Activated naive CD8-positive, alpha-beta T cell treated with anti-CD3 and anti-CD28 coated beads, Interleukin-2, amount 50 U/mL, for 24 hours (primary cell): ENCODE measurements around the gene IP6K1.
"Not testable (repeated sequence)": the region's sequence is repeated elsewhere in the genome, so short reads cannot be mapped to it uniquely, and the experiment has no call there.

Experiments used
- ATAC-seq: fragments of 150-1000 bp; cut with Tn5 transposase; one replicate; pipeline ENCODE4 v1.10.0; 2021
- DNase-seq: peaks from one replicate; pipeline ENCODE4 v3.0.0; 2021
- H3K27ac Mint-ChIP-seq: one replicate; pipeline ENCODE4 v1.8.0; 2021; ENCODE audit warnings: mild to moderate bottlenecking, mixed read lengths
- H3K27me3 Mint-ChIP-seq: one replicate; pipeline ENCODE4 v1.8.0; 2021; ENCODE audit warnings: mixed read lengths
- H3K36me3 Mint-ChIP-seq: one replicate; pipeline ENCODE4 v1.8.0; 2021; ENCODE audit warnings: low read depth, mixed read lengths
- H3K4me1 Mint-ChIP-seq: one replicate; pipeline ENCODE4 v1.8.0; 2021; ENCODE audit warnings: mixed read lengths
- H3K4me3 Mint-ChIP-seq: one replicate; pipeline ENCODE4 v1.8.0; 2021; ENCODE audit warnings: mild to moderate bottlenecking, moderate library complexity, mixed read lengths
- H3K9me3 Mint-ChIP-seq: one replicate; pipeline ENCODE4 v1.8.0; 2021; ENCODE audit warnings: mixed read lengths

The IP6K1 gene

DNA sequence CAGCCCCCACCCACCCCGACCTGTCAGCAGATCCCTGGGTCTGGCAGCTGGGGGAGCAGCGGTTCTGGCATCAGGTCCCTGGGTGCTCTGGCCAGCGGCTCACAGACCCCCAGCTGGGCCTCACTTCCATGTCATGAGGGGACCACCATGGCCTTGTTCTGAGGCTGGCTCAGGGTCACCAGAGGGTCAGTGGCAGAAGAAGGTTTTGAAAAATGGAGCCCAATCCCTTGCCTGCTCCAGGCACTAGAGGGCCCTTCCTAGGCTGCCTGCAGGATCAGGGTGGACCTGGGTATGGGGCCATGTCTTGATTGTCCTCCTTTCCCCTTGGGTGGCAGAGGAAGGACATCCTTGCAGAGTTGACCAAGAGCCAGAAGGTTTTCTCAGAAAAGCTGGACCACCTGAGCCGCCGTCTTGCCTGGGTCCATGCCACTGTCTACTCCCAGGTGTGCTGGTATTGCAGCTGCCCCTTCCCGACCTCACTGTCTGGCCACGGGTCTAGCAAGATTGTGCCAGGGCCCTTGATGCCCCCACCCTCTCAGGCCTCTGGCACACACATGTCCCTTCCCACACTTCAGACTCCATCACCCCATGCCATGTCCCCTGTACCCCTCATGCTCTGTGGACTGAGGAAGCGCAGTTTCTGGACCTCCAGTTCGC lies 79.8 kb downstream of the IP6K1 start:
- no peaks in the 10 kb centered on the region for H3K9me3 Mint-ChIP-seq
- DNase-seq, result no peak
- H3K4me1 Mint-ChIP-seq, result peaks cover 5% of the 10 kb centered on the region
- ATAC-seq, result no peak
- H3K36me3 Mint-ChIP-seq, result peaks cover 5% of the 10 kb centered on the region
- H3K27ac Mint-ChIP-seq, result no peak overlapping the region
- no peaks in the 10 kb centered on the region for H3K27me3 Mint-ChIP-seq
- no peak overlapping the region for H3K4me3 Mint-ChIP-seq

GRCh38 chr3:49705390-49705960 lies 80.9 kb downstream of the IP6K1 start:
- H3K27me3 Mint-ChIP-seq, result no peaks in the 10 kb centered on the region
- no peaks in the 10 kb centered on the region for H3K4me1 Mint-ChIP-seq
- H3K36me3 Mint-ChIP-seq, result peaks cover 7% of the 10 kb centered on the region
- ATAC-seq, result no peak
- no peak overlapping the region for H3K27ac Mint-ChIP-seq
- no peak overlapping the region for H3K4me3 Mint-ChIP-seq
- H3K9me3 Mint-ChIP-seq, result no peaks in the 10 kb centered on the region
- DNase-seq, result no peak

DNA sequence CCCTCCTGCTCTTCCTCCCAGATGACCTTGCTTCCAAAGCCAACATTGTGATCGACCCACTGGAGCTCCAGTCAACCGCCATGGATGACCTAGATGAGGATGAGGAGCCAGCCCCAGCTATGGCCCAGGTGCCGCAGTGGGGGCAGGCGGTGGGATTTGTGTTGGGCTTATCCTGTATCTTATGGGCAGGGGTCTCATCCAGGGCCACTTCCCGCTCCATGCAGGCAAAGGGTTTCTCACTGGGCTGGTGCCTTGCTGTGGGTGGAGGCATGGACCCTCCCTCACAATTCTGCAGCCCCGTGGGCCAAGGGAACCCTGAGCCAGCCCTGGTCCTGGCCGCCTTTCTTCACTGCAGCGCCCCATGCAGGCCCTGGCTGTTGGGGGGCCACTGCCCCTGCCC lies 81.7 kb downstream of the IP6K1 start:
- ATAC-seq (no peak), DNase-seq (no peak)
- H3K27me3 Mint-ChIP-seq, result no peaks in the 10 kb centered on the region
- H3K4me1 Mint-ChIP-seq, result no peaks in the 10 kb centered on the region
- no peak overlapping the region for H3K27ac Mint-ChIP-seq
- peaks cover 6% of the 10 kb centered on the region for H3K36me3 Mint-ChIP-seq
- H3K9me3 Mint-ChIP-seq, result no peaks in the 10 kb centered on the region
- no peak overlapping the region for H3K4me3 Mint-ChIP-seq

GRCh38 chr3:49703956-49704355 lies 82.4 kb downstream of the IP6K1 start:
- no peak overlapping the region for H3K27ac Mint-ChIP-seq
- H3K4me3 Mint-ChIP-seq, result no peak overlapping the region
- ATAC-seq (no peak), DNase-seq (no peak)
- no peaks in the 10 kb centered on the region for H3K27me3 Mint-ChIP-seq
- H3K4me1 Mint-ChIP-seq, result no peaks in the 10 kb centered on the region
- H3K9me3 Mint-ChIP-seq, result no peaks in the 10 kb centered on the region
- H3K36me3 Mint-ChIP-seq, result peaks cover 6% of the 10 kb centered on the region

- DNase-seq, result peak; percentile 64
- no peak overlapping the region for H3K4me3 Mint-ChIP-seq
- ATAC-seq, result peak; percentile 86
- no peaks in the 10 kb centered on the region for H3K9me3 Mint-ChIP-seq
- peaks cover 6% of the 10 kb centered on the region for H3K36me3 Mint-ChIP-seq
- H3K4me1 Mint-ChIP-seq, result no peaks in the 10 kb centered on the region
- no peak overlapping the region for H3K27ac Mint-ChIP-seq
- H3K27me3 Mint-ChIP-seq, result no peaks in the 10 kb centered on the region
Measured at GRCh38 chr3:49703443-49703927, 82.9 kb downstream of the IP6K1 start.

- Mint-ChIP-seq H3K4me1 (no peaks in the 10 kb centered on the region), H3K27me3 (no peaks in the 10 kb centered on the region), H3K27ac (no peak overlapping the region), H3K36me3 (peaks cover 6% of the 10 kb centered on the region), H3K4me3 (no peak overlapping the region), H3K9me3 (no peaks in the 10 kb centered on the region)
- no peak for ATAC-seq
- no peak for DNase-seq
Measured at GRCh38 chr3:49702672-49703071, 83.7 kb downstream of the IP6K1 start.

DNA sequence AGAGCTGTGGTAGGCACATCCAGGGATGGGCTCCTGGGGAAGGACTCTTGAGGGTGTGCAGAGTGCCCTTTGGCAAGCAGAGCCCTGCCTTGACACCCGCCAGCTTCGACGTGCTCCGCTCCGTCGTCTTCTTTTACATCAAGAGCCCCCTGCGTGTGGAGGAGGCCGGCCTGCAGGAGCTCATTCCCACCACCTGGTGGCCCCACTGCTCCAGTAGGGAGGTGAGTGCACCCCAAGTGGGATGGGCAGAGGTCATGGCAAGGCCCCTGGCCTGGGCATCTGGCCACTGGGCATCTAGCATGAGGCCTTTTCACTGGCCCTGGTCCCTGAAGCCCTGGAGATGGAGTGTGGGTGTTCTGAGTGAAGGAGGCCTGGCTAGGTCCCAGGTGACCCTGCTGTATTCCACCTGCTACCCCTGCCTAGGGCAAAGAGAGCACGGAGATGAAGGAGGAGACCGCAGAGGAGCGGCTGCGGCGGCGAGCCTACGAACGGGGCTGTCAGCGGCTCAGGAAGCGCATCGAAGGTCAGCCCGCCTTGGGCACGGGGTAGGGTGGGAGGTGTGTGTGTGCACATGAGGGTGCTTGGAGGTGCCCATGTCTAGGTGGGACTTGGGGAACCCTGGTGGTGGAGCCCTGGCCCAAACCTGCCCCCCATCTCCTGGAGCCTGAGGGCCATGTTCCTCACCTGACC lies 84.8 kb downstream of the IP6K1 start:
- DNase-seq (no peak), ATAC-seq (no peak)
- H3K27me3 Mint-ChIP-seq, result no peaks in the 10 kb centered on the region
- H3K4me1 Mint-ChIP-seq, result no peaks in the 10 kb centered on the region
- H3K4me3 Mint-ChIP-seq, result no peak overlapping the region
- H3K27ac Mint-ChIP-seq, result no peak overlapping the region
- no peaks in the 10 kb centered on the region for H3K9me3 Mint-ChIP-seq
- peaks cover 6% of the 10 kb centered on the region for H3K36me3 Mint-ChIP-seq

- H3K4me3 Mint-ChIP-seq, result no peak overlapping the region
- ATAC-seq (no peak), DNase-seq (no peak)
- no peaks in the 10 kb centered on the region for H3K9me3 Mint-ChIP-seq
- no peak overlapping the region for H3K27ac Mint-ChIP-seq
- no peaks in the 10 kb centered on the region for H3K27me3 Mint-ChIP-seq
- peaks cover 6% of the 10 kb centered on the region for H3K36me3 Mint-ChIP-seq
- no peaks in the 10 kb centered on the region for H3K4me1 Mint-ChIP-seq
Measured at GRCh38 chr3:49700453-49701128, 85.8 kb downstream of the IP6K1 start.

DNA sequence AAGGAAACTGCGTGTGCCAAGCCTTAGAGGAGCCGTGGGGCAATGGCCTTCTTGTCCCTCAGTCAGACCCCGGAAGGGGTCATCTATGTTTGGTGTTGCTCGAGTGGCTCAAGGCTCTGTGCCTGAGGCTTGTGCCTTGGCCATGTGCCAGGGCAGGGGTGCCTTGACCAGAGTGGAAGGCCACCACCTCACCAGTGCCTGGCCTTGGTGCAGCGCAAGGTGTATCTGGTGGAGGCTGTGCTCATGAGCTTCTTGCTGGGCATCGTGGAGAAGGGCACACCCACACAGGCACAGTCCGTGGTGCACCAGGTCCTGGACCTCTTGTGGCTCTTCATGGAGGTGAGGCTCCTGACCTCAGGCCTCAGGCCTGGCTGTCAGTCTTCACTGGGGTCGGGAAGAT lies 86.3 kb downstream of the IP6K1 start:
- no peaks in the 10 kb centered on the region for H3K27me3 Mint-ChIP-seq
- no peak for DNase-seq
- H3K36me3 Mint-ChIP-seq, result peaks cover 6% of the 10 kb centered on the region
- H3K9me3 Mint-ChIP-seq, result no peaks in the 10 kb centered on the region
- no peak overlapping the region for H3K4me3 Mint-ChIP-seq
- ATAC-seq, result no peak
- H3K4me1 Mint-ChIP-seq, result no peaks in the 10 kb centered on the region
- H3K27ac Mint-ChIP-seq, result no peak overlapping the region

GRCh38 chr3:49699281-49699979 lies 86.9 kb downstream of the IP6K1 start:
- H3K4me1 Mint-ChIP-seq, result no peaks in the 10 kb centered on the region
- no peak for ATAC-seq
- peaks cover 6% of the 10 kb centered on the region for H3K36me3 Mint-ChIP-seq
- no peak for DNase-seq
- no peak overlapping the region for H3K4me3 Mint-ChIP-seq
- H3K27me3 Mint-ChIP-seq, result no peaks in the 10 kb centered on the region
- H3K27ac Mint-ChIP-seq, result no peak overlapping the region
- H3K9me3 Mint-ChIP-seq, result no peaks in the 10 kb centered on the region

DNA sequence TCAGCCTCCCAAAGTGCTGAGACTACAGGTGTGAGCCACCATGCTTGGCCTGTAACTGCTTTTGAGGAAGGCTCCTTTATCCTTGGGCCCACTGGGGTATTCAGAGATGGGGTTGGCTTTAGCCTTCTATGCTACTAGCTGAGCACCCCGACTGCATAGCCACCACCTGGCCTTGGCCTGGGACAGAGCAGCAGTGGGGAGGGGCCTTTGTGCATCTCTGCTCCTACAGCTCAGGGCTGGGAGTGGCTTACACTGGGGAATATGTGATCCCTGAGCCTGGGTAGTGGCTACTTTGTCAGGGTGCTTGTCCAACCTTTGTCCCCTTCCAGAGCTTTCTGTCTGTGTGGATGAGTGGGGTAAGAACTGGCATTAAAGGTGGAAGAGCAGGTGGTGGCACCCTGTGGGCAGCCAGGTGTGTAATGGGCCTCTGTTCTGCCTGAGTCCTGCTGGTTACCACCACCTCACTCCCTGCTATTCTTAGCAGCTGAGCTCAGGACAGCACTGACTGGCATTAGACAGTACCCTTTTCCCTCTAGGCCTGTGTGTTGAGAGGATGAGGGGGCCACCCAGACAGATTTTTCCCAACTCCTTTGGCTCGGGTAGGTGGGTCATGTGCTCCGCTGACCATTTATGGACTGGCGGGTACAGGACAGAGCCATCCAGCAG lies 90.9 kb downstream of the IP6K1 start:
- ATAC-seq, H3K27me3 Mint-ChIP-seq, H3K36me3 Mint-ChIP-seq, H3K27ac Mint-ChIP-seq, H3K9me3 Mint-ChIP-seq, H3K4me3 Mint-ChIP-seq, DNase-seq: not testable (repeated sequence)
- H3K4me1 Mint-ChIP-seq, result peaks cover 14% of the 10 kb centered on the region

DNA sequence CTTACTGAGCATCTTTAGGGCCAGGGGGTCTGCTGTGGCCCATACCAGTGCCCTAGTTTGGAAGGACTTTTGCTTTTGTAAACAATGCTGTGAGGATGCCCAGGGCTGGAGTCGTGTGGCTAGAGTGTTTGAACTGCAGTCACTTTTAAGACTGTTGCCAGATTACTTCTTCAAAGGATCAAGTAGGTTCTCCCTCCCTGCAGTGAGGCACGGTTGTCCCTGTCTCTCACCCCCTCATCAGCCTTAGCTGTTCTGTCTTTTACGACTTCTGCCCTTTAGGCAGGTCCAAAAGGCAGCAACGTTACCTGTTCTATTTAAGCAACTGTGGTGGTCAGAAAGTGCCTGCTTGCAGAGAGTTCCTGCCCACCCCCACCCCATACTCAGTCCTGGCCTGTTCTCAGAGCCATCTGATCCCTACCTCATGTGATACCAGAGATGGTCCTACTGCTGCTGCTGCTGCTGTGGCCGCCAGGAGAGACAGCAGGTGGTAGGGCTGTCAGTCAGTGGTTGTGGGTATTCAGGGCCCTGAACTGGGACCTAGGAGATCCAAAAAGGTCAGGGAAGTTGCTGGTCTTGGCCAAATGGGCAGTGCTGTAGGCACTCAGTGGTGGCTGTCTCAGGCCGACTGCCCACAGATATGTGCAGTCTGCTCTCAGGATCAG lies 91.8 kb downstream of the IP6K1 start:
- not testable (repeated sequence) for H3K9me3 Mint-ChIP-seq, H3K27ac Mint-ChIP-seq, ATAC-seq, DNase-seq, H3K27me3 Mint-ChIP-seq, H3K4me3 Mint-ChIP-seq, H3K36me3 Mint-ChIP-seq
- H3K4me1 Mint-ChIP-seq, result peaks cover 22% of the 10 kb centered on the region

- not testable (repeated sequence) for H3K27ac Mint-ChIP-seq
Measured at GRCh38 chr3:49691481-49691880, 94.9 kb downstream of the IP6K1 start.

More at GRCh38 chr3:49691481-49691880, 94.9 kb downstream of the IP6K1 start:
- H3K4me3 Mint-ChIP-seq, H3K9me3 Mint-ChIP-seq, H3K36me3 Mint-ChIP-seq, H3K27me3 Mint-ChIP-seq, ATAC-seq, DNase-seq: not testable (repeated sequence)
- peaks cover 38% of the 10 kb centered on the region for H3K4me1 Mint-ChIP-seq
